GM20000 (cell line): Measurements from ENCODE around the gene PMVK.

Experiments used
- DNase-seq: peaks from one replicate; pipeline ENCODE4 v3.0.0; 2012; ENCODE audit warnings: low spot score
- TF ChIP-seq, protein P1 (sequence below): IDR thresholded peaks from 2 replicates; pipeline ENCODE4 v1.5.1; 2012; ENCODE audit warnings: mild to moderate bottlenecking, control low read depth; ENCODE audit errors: extremely low read depth, missing control alignments

The PMVK gene

DNA sequence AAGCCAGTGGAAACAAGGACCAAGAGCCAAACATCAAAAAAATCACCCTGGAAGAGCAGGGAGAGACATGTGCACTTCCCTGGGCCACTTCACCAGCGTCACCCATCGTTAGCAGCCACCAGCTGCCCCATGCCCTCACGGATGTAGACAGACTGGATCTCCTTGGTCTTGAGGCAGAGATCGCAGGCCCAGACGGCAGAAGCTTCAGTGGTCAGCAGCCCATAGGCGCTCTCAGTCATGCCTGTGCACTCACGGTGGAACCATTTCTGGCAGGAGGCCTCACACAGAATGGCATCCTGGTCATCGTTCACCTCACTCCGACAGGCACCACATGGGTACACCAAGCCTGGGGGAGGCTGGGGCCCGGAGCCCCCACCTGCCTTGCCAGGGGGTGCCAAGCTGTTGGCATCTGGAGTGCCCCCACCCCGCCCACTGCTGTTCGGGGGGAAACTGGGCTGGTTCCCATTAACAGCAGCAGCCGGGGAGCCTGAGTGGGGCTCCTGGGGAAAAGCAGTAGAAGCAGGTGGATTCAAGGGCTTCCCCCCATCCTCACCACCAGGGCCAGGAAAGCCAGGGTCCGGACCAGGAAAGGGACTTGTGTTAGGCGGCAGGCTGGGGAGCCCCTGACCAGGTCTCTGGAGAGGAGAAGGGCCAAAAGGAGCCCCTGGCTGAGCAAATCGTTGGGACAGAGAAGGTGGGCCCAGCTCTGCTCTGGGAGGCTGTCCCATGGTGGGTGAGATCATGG is 22.3 kb upstream of the PMVK start:
- no peak for DNase-seq
- TF ChIP-seq, protein P1, sequence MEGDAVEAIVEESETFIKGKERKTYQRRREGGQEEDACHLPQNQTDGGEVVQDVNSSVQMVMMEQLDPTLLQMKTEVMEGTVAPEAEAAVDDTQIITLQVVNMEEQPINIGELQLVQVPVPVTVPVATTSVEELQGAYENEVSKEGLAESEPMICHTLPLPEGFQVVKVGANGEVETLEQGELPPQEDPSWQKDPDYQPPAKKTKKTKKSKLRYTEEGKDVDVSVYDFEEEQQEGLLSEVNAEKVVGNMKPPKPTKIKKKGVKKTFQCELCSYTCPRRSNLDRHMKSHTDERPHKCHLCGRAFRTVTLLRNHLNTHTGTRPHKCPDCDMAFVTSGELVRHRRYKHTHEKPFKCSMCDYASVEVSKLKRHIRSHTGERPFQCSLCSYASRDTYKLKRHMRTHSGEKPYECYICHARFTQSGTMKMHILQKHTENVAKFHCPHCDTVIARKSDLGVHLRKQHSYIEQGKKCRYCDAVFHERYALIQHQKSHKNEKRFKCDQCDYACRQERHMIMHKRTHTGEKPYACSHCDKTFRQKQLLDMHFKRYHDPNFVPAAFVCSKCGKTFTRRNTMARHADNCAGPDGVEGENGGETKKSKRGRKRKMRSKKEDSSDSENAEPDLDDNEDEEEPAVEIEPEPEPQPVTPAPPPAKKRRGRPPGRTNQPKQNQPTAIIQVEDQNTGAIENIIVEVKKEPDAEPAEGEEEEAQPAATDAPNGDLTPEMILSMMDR = no peak

GRCh38 chr1:154958036-154958435 is 21.5 kb upstream of the PMVK start:
- DNase-seq = no peak
- TF ChIP-seq, protein P1 = no peak

GRCh38 chr1:154957091-154957657 is 20.7 kb upstream of the PMVK start:
- no peak for DNase-seq
- TF ChIP-seq, protein P1 = no peak

DNA sequence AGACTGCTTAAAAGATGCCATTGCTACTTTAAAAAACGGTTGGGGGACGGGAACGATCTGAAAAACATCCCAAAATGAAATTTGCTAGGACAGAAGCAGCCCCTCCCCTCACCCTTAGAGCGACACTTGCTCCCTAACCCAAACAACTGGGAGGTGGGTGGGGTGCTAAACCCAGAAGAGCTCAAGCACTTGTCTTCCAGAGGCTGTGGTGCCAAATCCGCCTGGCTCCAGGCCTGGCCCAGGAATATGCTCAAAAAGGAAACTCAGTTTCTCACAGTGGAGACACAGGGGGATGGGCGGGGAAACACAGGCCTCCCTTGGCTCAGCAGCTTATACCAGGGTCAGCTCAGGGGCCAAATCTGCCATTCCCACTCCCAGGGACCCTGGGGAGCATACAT is 20.0 kb upstream of the PMVK start:
- TF ChIP-seq, protein P1 = no peak
- DNase-seq = no peak

- DNase-seq = peak; percentile 94
- TF ChIP-seq, protein P1 = no peak
These were observed 19.4 kb upstream of the PMVK start, which contains the start of gene PBXIP1 for GRCh38 chr1:154955718-154956543. Gene PBXIP1, minus strand, starts transcription at chr1:154956099. Its CDS starts 2,378 bp downstream, at chr1:154953721.

DNA sequence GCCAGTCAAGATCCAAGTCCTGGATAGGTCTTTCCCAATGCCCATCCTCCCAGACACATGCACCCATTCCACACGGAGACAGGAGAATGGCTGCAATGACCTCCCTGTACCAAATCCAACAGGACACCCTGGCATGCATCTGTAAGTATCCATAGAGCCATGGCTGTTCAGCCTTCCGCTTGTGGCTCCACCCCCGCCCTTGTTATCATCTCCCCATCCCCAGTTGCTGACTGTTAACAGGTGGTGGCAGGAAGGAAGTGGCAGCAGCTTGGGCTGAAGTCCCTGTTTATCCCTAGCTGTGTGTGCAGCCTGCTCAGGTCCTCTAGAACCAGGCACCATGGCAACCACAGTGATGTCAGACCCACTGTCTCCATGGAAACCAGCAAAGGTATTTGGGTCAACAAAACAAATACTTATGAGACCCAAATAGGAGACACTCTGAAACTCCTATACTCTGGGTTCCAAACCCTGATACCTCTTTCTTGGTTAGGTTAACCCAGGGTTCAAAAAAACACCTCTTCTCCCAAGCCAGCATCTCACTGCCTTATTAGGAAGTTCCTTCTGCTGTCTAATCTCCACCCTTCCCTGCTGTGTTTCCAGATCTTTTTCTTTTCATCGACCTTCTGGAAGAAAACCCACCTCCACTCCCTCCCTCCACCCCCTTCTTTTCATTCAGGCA is 18.7 kb upstream of the PMVK start:
- DNase-seq = peak; percentile 78
- TF ChIP-seq, protein P1 = no peak
